Mesothelial cell of epicardium (in vitro differentiated cells): ENCODE results near the gene RNASEH2B. TPM values are rescaled to one million over a fixed set of nuclear protein-coding genes. Genes with fewer than 3 reads are reported as not detected.
A peak's percentile ranks its signal among the peaks of the same experiment; 100 is the strongest.

ENCODE experiments used
- DNase-seq, 2 experiments: peaks; one replicate each; pipeline ENCODE4 v3.0.0; 2021; ENCODE audit warnings: low spot score in 2 of 2; ENCODE audit not compliant: unreplicated experiment in 2 of 2
- H3K27ac Mint-ChIP-seq: 2 replicates; pipeline ENCODE4 v1.8.0; 2021; ENCODE audit warnings: mixed read lengths
- H3K27me3 Mint-ChIP-seq: 2 replicates; pipeline ENCODE4 v1.8.0; 2021; ENCODE audit warnings: low read depth, mixed read lengths
- H3K36me3 Mint-ChIP-seq: 2 replicates; pipeline ENCODE4 v1.8.0; 2021; ENCODE audit warnings: mixed read lengths
- H3K4me1 Mint-ChIP-seq: 2 replicates; pipeline ENCODE4 v1.8.0; 2021; ENCODE audit warnings: mixed read lengths
- H3K4me3 Mint-ChIP-seq: 2 replicates; pipeline ENCODE4 v1.8.0; 2021; ENCODE audit warnings: mild to moderate bottlenecking, moderate library complexity, mixed read lengths
- H3K9me3 Mint-ChIP-seq: 2 replicates; pipeline ENCODE4 v1.8.0; 2021; ENCODE audit warnings: mixed read lengths
- CTCF ChIP-seq: fragments of 200-600 bp; sonication (generic); IDR thresholded peaks from one replicate; pipeline ENCODE4 v1.5.0; 2021; ENCODE audit warnings: antibody characterized with exemption; ENCODE audit not compliant: unreplicated experiment
- total RNA-seq: library from RNA; stranded (reverse); gene quantifications from 3 replicates; pipeline ENCODE4 v1.2.1, GENCODE V29; 2021

Gene RNASEH2B
- total RNA-seq, 1 donor from 2014 or later: 47.4 TPM

- Mint-ChIP-seq H3K36me3 (no peaks in the 10 kb centered on the region), H3K9me3 (peaks cover 4% of the 10 kb centered on the region), H3K4me3 (no peak overlapping the region), H3K27ac (peak overlapping the region; percentile 78), H3K27me3 (peaks cover 3% of the 10 kb centered on the region), H3K4me1 (peaks cover 35% of the 10 kb centered on the region)
- DNase-seq: no peak
- TF ChIP-seq CTCF: no peak
These were observed 16.3 kb upstream of the RNASEH2B start for GRCh38 chr13:50893211-50893852.

- no peak for TF ChIP-seq CTCF
- H3K36me3 Mint-ChIP-seq: no peaks in the 10 kb centered on the region
- peaks cover 3% of the 10 kb centered on the region for H3K27me3 Mint-ChIP-seq
- peaks cover 36% of the 10 kb centered on the region for H3K4me1 Mint-ChIP-seq
- H3K4me3 Mint-ChIP-seq: no peak overlapping the region
- DNase-seq: no peak
- H3K27ac Mint-ChIP-seq: peak overlapping the region; percentile 78
- peaks cover 4% of the 10 kb centered on the region for H3K9me3 Mint-ChIP-seq
These were observed 15.6 kb upstream of the RNASEH2B start for GRCh38 chr13:50894012-50894411.

GRCh38 chr13:50894504-50894903 lies 15.1 kb upstream of the RNASEH2B start:
- no peaks in the 10 kb centered on the region for H3K36me3 Mint-ChIP-seq
- no peak for TF ChIP-seq CTCF

GRCh38 chr13:50898338-50898737 lies 11.3 kb upstream of the RNASEH2B start:
- Mint-ChIP-seq H3K36me3 (no peaks in the 10 kb centered on the region), H3K9me3 (peaks cover 4% of the 10 kb centered on the region), H3K4me1 (peaks cover 30% of the 10 kb centered on the region), H3K4me3 (no peak overlapping the region), H3K27me3 (no peaks in the 10 kb centered on the region), H3K27ac (no peak overlapping the region)
- no peak for DNase-seq
- no peak for TF ChIP-seq CTCF

More at GRCh38 chr13:50894504-50894903, 15.1 kb upstream of the RNASEH2B start:
- no peak for DNase-seq
- H3K4me1 Mint-ChIP-seq: peaks cover 36% of the 10 kb centered on the region
- peaks cover 4% of the 10 kb centered on the region for H3K9me3 Mint-ChIP-seq
- no peak overlapping the region for H3K4me3 Mint-ChIP-seq
- H3K27ac Mint-ChIP-seq: peak overlapping the region; percentile 78
- peaks cover 3% of the 10 kb centered on the region for H3K27me3 Mint-ChIP-seq

- Mint-ChIP-seq H3K36me3 (no peaks in the 10 kb centered on the region), H3K27me3 (no peaks in the 10 kb centered on the region), H3K4me3 (no peak overlapping the region), H3K27ac (no peak overlapping the region), H3K4me1 (peaks cover 10% of the 10 kb centered on the region), H3K9me3 (peaks cover 4% of the 10 kb centered on the region)
- no peak for TF ChIP-seq CTCF
- no peak for DNase-seq
These were observed 7.9 kb upstream of the RNASEH2B start for GRCh38 chr13:50901701-50902100.
